ENCODE measurements around the gene HTR3A. TPM values are rescaled to one million over a fixed set of nuclear protein-coding genes. Genes with fewer than 3 reads are reported as not detected.

The HTR3A gene
- total and polyA plus RNA-seq, 2 experiments from 2014 or later: 5.8 to 8.1 TPM

DNA sequence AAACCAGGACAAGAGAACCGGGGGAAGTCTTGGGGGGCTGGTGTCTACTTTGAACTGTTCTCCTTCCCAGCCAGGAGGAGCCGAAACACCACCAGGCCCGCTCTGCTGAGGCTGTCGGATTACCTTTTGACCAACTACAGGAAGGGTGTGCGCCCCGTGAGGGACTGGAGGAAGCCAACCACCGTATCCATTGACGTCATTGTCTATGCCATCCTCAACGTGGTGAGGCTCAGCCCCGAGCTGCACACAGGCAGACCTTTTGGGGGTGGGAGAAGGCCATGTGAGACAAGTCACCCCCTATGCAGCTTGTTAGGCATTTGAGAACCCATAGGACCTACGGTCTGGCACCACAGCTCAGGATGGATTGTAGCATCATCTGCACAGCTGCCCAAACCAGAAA is 2.8 kb downstream of the HTR3A start (continued):
- TF ChIP-seq, protein P1, sequence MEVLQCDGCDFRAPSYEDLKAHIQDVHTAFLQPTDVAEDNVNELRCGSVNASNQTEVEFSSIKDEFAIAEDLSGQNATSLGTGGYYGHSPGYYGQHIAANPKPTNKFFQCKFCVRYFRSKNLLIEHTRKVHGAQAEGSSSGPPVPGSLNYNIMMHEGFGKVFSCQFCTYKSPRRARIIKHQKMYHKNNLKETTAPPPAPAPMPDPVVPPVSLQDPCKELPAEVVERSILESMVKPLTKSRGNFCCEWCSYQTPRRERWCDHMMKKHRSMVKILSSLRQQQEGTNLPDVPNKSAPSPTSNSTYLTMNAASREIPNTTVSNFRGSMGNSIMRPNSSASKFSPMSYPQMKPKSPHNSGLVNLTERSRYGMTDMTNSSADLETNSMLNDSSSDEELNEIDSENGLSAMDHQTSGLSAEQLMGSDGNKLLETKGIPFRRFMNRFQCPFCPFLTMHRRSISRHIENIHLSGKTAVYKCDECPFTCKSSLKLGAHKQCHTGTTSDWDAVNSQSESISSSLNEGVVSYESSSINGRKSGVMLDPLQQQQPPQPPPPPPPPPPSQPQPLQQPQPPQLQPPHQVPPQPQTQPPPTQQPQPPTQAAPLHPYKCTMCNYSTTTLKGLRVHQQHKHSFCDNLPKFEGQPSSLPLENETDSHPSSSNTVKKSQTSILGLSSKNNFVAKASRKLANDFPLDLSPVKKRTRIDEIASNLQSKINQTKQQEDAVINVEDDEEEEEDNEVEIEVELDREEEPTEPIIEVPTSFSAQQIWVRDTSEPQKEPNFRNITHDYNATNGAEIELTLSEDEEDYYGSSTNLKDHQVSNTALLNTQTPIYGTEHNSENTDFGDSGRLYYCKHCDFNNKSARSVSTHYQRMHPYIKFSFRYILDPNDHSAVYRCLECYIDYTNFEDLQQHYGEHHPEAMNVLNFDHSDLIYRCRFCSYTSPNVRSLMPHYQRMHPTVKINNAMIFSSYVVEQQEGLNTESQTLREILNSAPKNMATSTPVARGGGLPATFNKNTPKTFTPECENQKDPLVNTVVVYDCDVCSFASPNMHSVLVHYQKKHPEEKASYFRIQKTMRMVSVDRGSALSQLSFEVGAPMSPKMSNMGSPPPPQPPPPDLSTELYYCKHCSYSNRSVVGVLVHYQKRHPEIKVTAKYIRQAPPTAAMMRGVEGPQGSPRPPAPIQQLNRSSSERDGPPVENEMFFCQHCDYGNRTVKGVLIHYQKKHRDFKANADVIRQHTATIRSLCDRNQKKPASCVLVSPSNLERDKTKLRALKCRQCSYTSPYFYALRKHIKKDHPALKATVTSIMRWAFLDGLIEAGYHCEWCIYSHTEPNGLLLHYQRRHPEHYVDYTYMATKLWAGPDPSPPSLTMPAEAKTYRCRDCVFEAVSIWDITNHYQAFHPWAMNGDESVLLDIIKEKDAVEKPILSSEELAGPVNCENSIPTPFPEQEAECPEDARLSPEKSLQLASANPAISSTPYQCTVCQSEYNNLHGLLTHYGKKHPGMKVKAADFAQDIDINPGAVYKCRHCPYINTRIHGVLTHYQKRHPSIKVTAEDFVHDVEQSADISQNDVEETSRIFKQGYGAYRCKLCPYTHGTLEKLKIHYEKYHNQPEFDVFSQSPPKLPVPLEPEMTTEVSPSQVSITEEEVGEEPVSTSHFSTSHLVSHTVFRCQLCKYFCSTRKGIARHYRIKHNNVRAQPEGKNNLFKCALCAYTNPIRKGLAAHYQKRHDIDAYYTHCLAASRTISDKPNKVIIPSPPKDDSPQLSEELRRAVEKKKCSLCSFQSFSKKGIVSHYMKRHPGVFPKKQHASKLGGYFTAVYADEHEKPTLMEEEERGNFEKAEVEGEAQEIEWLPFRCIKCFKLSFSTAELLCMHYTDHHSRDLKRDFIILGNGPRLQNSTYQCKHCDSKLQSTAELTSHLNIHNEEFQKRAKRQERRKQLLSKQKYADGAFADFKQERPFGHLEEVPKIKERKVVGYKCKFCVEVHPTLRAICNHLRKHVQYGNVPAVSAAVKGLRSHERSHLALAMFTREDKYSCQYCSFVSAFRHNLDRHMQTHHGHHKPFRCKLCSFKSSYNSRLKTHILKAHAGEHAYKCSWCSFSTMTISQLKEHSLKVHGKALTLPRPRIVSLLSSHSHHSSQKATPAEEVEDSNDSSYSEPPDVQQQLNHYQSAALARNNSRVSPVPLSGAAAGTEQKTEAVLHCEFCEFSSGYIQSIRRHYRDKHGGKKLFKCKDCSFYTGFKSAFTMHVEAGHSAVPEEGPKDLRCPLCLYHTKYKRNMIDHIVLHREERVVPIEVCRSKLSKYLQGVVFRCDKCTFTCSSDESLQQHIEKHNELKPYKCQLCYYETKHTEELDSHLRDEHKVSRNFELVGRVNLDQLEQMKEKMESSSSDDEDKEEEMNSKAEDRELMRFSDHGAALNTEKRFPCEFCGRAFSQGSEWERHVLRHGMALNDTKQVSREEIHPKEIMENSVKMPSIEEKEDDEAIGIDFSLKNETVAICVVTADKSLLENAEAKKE (CRISPR knock-in tag; IDR thresholded peaks at IDR 0.05): no peak
- TF ChIP-seq JUNB (IDR thresholded peaks at IDR 0.05; ENCODE audit: unreplicated experiment): no peak

DNA sequence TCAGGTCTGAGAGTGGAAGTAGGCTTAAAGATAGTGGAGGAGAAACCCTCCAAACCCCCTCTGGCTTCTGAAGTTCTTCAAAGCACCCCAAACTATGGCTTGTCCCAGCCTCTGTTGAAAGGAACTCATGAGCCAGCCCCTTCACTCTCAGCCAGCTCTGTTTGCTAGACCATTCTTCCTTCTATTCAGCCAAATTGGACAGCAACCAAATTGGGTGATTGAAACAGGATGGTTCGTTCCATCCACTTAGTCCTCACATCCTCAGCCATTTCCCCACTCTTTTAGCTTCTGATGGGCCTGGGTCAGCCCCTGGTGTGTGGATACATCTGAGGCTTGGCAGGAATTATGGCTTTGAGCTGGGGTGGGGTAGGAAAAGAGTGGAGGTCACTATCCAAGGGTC is 4.5 kb downstream of the HTR3A start:
- H3K9me3 Mint-ChIP-seq: no peaks in the 10 kb centered on the region; the same call in 2 of the 3 replicates
- ATAC-seq: no peak
- no peak for TF ChIP-seq CREB1 (CRISPR knock-in tag; IDR thresholded peaks at IDR 0.05; ENCODE audit: low read depth)
- TF ChIP-seq, protein P2, sequence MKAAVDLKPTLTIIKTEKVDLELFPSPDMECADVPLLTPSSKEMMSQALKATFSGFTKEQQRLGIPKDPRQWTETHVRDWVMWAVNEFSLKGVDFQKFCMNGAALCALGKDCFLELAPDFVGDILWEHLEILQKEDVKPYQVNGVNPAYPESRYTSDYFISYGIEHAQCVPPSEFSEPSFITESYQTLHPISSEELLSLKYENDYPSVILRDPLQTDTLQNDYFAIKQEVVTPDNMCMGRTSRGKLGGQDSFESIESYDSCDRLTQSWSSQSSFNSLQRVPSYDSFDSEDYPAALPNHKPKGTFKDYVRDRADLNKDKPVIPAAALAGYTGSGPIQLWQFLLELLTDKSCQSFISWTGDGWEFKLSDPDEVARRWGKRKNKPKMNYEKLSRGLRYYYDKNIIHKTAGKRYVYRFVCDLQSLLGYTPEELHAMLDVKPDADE (IDR thresholded peaks at IDR 0.05): no peak
- TF ChIP-seq, protein P3, sequence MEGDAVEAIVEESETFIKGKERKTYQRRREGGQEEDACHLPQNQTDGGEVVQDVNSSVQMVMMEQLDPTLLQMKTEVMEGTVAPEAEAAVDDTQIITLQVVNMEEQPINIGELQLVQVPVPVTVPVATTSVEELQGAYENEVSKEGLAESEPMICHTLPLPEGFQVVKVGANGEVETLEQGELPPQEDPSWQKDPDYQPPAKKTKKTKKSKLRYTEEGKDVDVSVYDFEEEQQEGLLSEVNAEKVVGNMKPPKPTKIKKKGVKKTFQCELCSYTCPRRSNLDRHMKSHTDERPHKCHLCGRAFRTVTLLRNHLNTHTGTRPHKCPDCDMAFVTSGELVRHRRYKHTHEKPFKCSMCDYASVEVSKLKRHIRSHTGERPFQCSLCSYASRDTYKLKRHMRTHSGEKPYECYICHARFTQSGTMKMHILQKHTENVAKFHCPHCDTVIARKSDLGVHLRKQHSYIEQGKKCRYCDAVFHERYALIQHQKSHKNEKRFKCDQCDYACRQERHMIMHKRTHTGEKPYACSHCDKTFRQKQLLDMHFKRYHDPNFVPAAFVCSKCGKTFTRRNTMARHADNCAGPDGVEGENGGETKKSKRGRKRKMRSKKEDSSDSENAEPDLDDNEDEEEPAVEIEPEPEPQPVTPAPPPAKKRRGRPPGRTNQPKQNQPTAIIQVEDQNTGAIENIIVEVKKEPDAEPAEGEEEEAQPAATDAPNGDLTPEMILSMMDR (conservative IDR thresholded peaks at IDR 0.05; ENCODE audit: low read depth in 2 of 2): no peak
- no peak for TF ChIP-seq NANOG (IDR thresholded peaks at IDR 0.05; ENCODE audit: borderline replicate concordance)
- no peak for TF ChIP-seq ZNF114 (CRISPR knock-in tag; IDR thresholded peaks at IDR 0.05)
- TF ChIP-seq JUNB (IDR thresholded peaks at IDR 0.05; ENCODE audit: unreplicated experiment): no peak
- TF ChIP-seq, protein P4, sequence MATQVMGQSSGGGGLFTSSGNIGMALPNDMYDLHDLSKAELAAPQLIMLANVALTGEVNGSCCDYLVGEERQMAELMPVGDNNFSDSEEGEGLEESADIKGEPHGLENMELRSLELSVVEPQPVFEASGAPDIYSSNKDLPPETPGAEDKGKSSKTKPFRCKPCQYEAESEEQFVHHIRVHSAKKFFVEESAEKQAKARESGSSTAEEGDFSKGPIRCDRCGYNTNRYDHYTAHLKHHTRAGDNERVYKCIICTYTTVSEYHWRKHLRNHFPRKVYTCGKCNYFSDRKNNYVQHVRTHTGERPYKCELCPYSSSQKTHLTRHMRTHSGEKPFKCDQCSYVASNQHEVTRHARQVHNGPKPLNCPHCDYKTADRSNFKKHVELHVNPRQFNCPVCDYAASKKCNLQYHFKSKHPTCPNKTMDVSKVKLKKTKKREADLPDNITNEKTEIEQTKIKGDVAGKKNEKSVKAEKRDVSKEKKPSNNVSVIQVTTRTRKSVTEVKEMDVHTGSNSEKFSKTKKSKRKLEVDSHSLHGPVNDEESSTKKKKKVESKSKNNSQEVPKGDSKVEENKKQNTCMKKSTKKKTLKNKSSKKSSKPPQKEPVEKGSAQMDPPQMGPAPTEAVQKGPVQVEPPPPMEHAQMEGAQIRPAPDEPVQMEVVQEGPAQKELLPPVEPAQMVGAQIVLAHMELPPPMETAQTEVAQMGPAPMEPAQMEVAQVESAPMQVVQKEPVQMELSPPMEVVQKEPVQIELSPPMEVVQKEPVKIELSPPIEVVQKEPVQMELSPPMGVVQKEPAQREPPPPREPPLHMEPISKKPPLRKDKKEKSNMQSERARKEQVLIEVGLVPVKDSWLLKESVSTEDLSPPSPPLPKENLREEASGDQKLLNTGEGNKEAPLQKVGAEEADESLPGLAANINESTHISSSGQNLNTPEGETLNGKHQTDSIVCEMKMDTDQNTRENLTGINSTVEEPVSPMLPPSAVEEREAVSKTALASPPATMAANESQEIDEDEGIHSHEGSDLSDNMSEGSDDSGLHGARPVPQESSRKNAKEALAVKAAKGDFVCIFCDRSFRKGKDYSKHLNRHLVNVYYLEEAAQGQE (IDR thresholded peaks at IDR 0.05; ENCODE audit: unreplicated experiment): no peak
- no peak for TF ChIP-seq STAT1 (IDR thresholded peaks at IDR 0.05; ENCODE audit: unreplicated experiment)
- TF ChIP-seq POLR2AphosphoS5 (IDR thresholded peaks at IDR 0.05; ENCODE audit: low read depth): no peak
- TF ChIP-seq EZH2 (IDR thresholded peaks at IDR 0.05; ENCODE audit: low read depth, unreplicated experiment): no peak
- TF ChIP-seq ZNF331 (CRISPR knock-in tag; IDR thresholded peaks at IDR 0.05; ENCODE audit: low read depth): no peak

More for the DNA sequence above, 4.5 kb downstream of the HTR3A start:
- DNase-seq (ENCODE audit: low spot score): no peak
- H3K4me1 Mint-ChIP-seq: peaks cover 14% of the 10 kb centered on the region
- Histone ChIP-seq H3K9me2 (ENCODE audit: insufficient read depth) (no peaks in the 10 kb centered on the region), H3K4me2 (no peak overlapping the region), H3K36me3 (ENCODE audit: insufficient read depth) (no peaks in the 10 kb centered on the region), H3K27ac (ENCODE audit: low read depth) (no peak overlapping the region), H4K20me1 (replicated peaks; ENCODE audit: insufficient read depth) (no peaks in the 10 kb centered on the region), H3K79me2 (replicated peaks; ENCODE audit: insufficient read depth) (no peaks in the 10 kb centered on the region), H3K4me3 (no peak overlapping the region), H3K4me1 (ENCODE audit: insufficient read depth) (peaks cover 13% of the 10 kb centered on the region), H2AFZ (no peak overlapping the region), H3K27me3 (ENCODE audit: insufficient read depth) (no peaks in the 10 kb centered on the region), H3F3A (replicated peaks; ENCODE audit: low read depth) (no peaks in the 10 kb centered on the region)
- no peaks in the 10 kb centered on the region for H3K36me3 Mint-ChIP-seq (ENCODE audit: low read depth)
- H3K4me3 Mint-ChIP-seq: no peak overlapping the region
- H3K27ac Mint-ChIP-seq: no peak overlapping the region
- H3K27me3 Mint-ChIP-seq (ENCODE audit: insufficient read depth, low read depth, poor library complexity): peaks cover 15% of the 10 kb centered on the region
